Measurements from ENCODE around the gene NAT16. TPM values are rescaled to one million over a fixed set of nuclear protein-coding genes. Genes with fewer than 3 reads are reported as not detected.
"Not testable (repeated sequence)": the region's sequence is repeated elsewhere in the genome, so short reads cannot be mapped to it uniquely, and the experiment has no call there.

Gene NAT16
- total RNA-seq, 1 donor from 2014 or later, result not detected

GRCh38 chr7:101205901-101206664, 26.0 kb upstream of the NAT16 start:
- Mint-ChIP-seq H3K27me3 (ENCODE audit: insufficient read depth, low read depth) (peaks cover 25% of the 10 kb centered on the region), H3K27ac (no peak overlapping the region), H3K4me3 (no peak overlapping the region), H3K4me1 (no peaks in the 10 kb centered on the region), H3K36me3 (peaks cover 2% of the 10 kb centered on the region), H3K9me3 (no peaks in the 10 kb centered on the region)
- TF ChIP-seq CTCF (IDR thresholded peaks at IDR 0.05) (no peak), EZH2 (IDR thresholded peaks at IDR 0.05) (no peak), EZH2phosphoT487 (IDR thresholded peaks at IDR 0.05) (no peak)
- DNase-seq (ENCODE audit: low spot score), result no peak
- no peak overlapping the region for H2AFZ ChIP-seq (replicated peaks)
- no peak overlapping the region for H3K4me3 ChIP-seq
- no peak overlapping the region for H3K9ac ChIP-seq
- no peaks in the 10 kb centered on the region for H3K79me2 ChIP-seq (ENCODE audit: low read depth)
- no peaks in the 10 kb centered on the region for H3F3A ChIP-seq (ENCODE audit: low read depth)
- no peak overlapping the region for H3K27ac ChIP-seq
- no peaks in the 10 kb centered on the region for H3K9me3 ChIP-seq (ENCODE audit: low read depth)
- no peaks in the 10 kb centered on the region for H3K4me1 ChIP-seq
- no peak overlapping the region for H3K4me2 ChIP-seq
- no peaks in the 10 kb centered on the region for H4K20me1 ChIP-seq (ENCODE audit: low read depth)
- peaks cover 30% of the 10 kb centered on the region for H3K27me3 ChIP-seq
- H3K36me3 ChIP-seq, result no peaks in the 10 kb centered on the region

- H3K27ac Mint-ChIP-seq; H3K4me3 Mint-ChIP-seq; H2AFZ ChIP-seq (replicated peaks); H3K9me3 Mint-ChIP-seq; H3K79me2 ChIP-seq (ENCODE audit: low read depth); H3K36me3 ChIP-seq; H4K20me1 ChIP-seq (ENCODE audit: low read depth); H3K9me3 ChIP-seq (ENCODE audit: low read depth); H3K9ac ChIP-seq; H3F3A ChIP-seq (ENCODE audit: low read depth); H3K4me1 ChIP-seq; H3K4me1 Mint-ChIP-seq; H3K36me3 Mint-ChIP-seq; H3K4me3 ChIP-seq; H3K27ac ChIP-seq; DNase-seq (ENCODE audit: low spot score); H3K4me2 ChIP-seq: not testable (repeated sequence)
- peaks cover 28% of the 10 kb centered on the region for H3K27me3 Mint-ChIP-seq (ENCODE audit: insufficient read depth, low read depth)
- peaks cover 42% of the 10 kb centered on the region for H3K27me3 ChIP-seq
Measured at GRCh38 chr7:101203740-101204738, 23.9 kb upstream of the NAT16 start.

- H3K27me3 ChIP-seq, result peaks cover 42% of the 10 kb centered on the region
- no peaks in the 10 kb centered on the region for H3F3A ChIP-seq (ENCODE audit: low read depth)
- no peaks in the 10 kb centered on the region for H3K4me1 ChIP-seq
- Mint-ChIP-seq H3K27ac (no peak overlapping the region), H3K36me3 (no peaks in the 10 kb centered on the region), H3K9me3 (no peaks in the 10 kb centered on the region), H3K4me3 (no peak overlapping the region), H3K27me3 (ENCODE audit: insufficient read depth, low read depth) (peaks cover 26% of the 10 kb centered on the region), H3K4me1 (peaks cover 6% of the 10 kb centered on the region)
- H3K79me2 ChIP-seq (ENCODE audit: low read depth), result no peaks in the 10 kb centered on the region
- TF ChIP-seq EZH2phosphoT487 (IDR thresholded peaks at IDR 0.05) (no peak), CTCF (IDR thresholded peaks at IDR 0.05) (no peak)
- H3K9me3 ChIP-seq (ENCODE audit: low read depth), result no peaks in the 10 kb centered on the region
- DNase-seq (ENCODE audit: low spot score), result no peak
- no peak overlapping the region for H3K4me3 ChIP-seq
- no peak overlapping the region for H3K9ac ChIP-seq
- H2AFZ ChIP-seq (replicated peaks), result no peak overlapping the region
- no peak overlapping the region for H3K27ac ChIP-seq
- H4K20me1 ChIP-seq (ENCODE audit: low read depth), result no peaks in the 10 kb centered on the region
- H3K4me2 ChIP-seq, result no peak overlapping the region
- H3K36me3 ChIP-seq, result no peaks in the 10 kb centered on the region
Measured at GRCh38 chr7:101202603-101202918, 22.5 kb upstream of the NAT16 start.

All from neural progenitor cell (in vitro differentiated cells).